ENCODE measurements around the gene RALBP1. TPM values are rescaled to one million over a fixed set of nuclear protein-coding genes. Genes with fewer than 3 reads are reported as not detected.

Gene RALBP1
- total and polyA plus RNA-seq, 9 of the 15 experiments (the other 6 are each of a cell fraction or from before 2014, with no cell fraction given) = 10.9 to 70.0 (median 61.3) TPM

DNA sequence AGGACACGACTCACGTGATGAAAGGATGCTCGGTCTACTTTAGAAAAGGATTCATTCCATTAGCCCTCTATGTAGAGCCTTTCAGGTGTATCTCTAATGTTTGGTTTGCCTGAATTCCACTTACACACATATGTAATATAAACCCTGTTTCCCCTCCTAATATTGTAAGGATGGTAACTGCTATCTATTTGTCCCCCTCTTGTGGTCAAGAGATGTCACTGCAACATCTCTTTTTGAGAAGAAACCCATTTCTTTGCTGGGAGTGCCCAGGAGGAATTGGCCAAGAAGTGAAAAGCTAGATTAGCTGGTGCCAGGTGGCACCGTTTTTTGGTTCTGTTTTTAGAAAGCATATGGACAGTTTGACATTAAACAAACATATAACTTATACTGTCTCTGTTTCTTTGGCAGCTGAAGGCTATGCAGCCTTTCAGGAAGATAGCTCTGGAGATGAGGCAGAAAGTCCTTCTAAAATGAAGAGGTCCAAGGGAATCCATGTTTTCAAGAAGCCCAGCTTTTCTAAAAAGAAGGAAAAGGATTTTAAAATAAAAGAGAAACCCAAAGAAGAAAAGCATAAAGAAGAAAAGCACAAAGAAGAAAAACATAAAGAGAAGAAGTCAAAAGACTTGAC, 41.2 kb downstream of the RALBP1 start:
- intact Hi-C loops (cut with micrococcal nuclease) (loop anchor here (1.0 to 10.0 kb wide), 4 partner anchors 124 to 444 kb away; no protein-coding TSS in a partner anchor), in situ Hi-C loops (cut with MboI) (loop anchor here (25.0 kb wide), 1 partner anchor 854 kb away; no protein-coding TSS in a partner anchor)
- no peak overlapping the region for H3K9ac ChIP-seq (ENCODE audit: insufficient read depth in 1 of 2, low read depth in 2 of 2, low read length in 2 of 2)
- no peak overlapping the region for H3K27ac ChIP-seq (ENCODE audit: extremely low read depth, low read depth, low read length)
- CTCF ChIA-PET (ENCODE audit: low intra/inter-chr PET ratio) = interaction anchor here (0.6 to 0.7 kb wide), 2 partner anchors 862 to 907 kb away, joined by 3 read pairs; partner anchors contain the start of gene RAB12
- H3K9me1 ChIP-seq (ENCODE audit: control insufficient read depth, insufficient read depth, low read length) = no peaks in the 10 kb centered on the region
- WGBS (ENCODE audit: insufficient coverage, low coverage, missing lambda C conversion rate) = 49% methylated on average over 4 of the region's 4 CpGs
- peak; percentile 47 to 57 (median 54) for DNase-seq (ENCODE audit: extremely low read depth in 1 of 4, low spot score in 3 of 4)
- peak; percentile 86 for ATAC-seq
- H3K4me1 ChIP-seq (replicated peaks in 1 of 2; ENCODE audit: control insufficient read depth in 2 of 2, insufficient read depth in 2 of 2, low read length in 2 of 2) = no peaks in the 10 kb centered on the region
- peak; percentile 74 for FAIRE-seq
- H3K4me2 ChIP-seq (ENCODE audit: insufficient read depth, low read length) = no peak overlapping the region
- no peak overlapping the region for H2AFZ ChIP-seq (ENCODE audit: low read depth, low read length)
- H4K20me1 ChIP-seq (replicated peaks; ENCODE audit: control insufficient read depth, insufficient read depth, low read length) = no peaks in the 10 kb centered on the region
- no peak overlapping the region for H3K4me3 ChIP-seq
- H3K36me3 ChIP-seq (ENCODE audit: control insufficient read depth, insufficient read depth, low read length) = peaks cover 58% of the 10 kb centered on the region
- POLR2A ChIA-PET = interaction anchor here (0.5 to 1.1 kb wide), 3 partner anchors 21 to 149 kb away, joined by 3 read pairs; no protein-coding TSS in a partner anchor
- no TSS peak for BruUV-seq (replicated peaks)
- H3K79me2 ChIP-seq (ENCODE audit: control insufficient read depth, insufficient read depth, low read length) = peaks cover 29% of the 10 kb centered on the region; the same call in 2 of the 3 replicates
- H3K27me3 ChIP-seq (ENCODE audit: control insufficient read depth in 2 of 2, insufficient read depth in 2 of 2, low read length in 2 of 2) = no peaks in the 10 kb centered on the region
- H3K9me3 ChIP-seq (replicated peaks; ENCODE audit: control insufficient read depth, insufficient read depth, low read depth, low read length) = no peaks in the 10 kb centered on the region
- 0 out of 2 replicates have a peak, but pooled peaks have one; percentile 21 for TF ChIP-seq GABPB1 (CRISPR knock-in tag; IDR thresholded peaks at IDR 0.05)
- no peak for TF ChIP-seq DPF2 (IDR thresholded peaks at IDR 0.05)
- no peak for TF ChIP-seq ZBTB1 (CRISPR knock-in tag; IDR thresholded peaks at IDR 0.05; ENCODE audit: borderline replicate concordance, low read depth)
- TF ChIP-seq, protein P1, sequence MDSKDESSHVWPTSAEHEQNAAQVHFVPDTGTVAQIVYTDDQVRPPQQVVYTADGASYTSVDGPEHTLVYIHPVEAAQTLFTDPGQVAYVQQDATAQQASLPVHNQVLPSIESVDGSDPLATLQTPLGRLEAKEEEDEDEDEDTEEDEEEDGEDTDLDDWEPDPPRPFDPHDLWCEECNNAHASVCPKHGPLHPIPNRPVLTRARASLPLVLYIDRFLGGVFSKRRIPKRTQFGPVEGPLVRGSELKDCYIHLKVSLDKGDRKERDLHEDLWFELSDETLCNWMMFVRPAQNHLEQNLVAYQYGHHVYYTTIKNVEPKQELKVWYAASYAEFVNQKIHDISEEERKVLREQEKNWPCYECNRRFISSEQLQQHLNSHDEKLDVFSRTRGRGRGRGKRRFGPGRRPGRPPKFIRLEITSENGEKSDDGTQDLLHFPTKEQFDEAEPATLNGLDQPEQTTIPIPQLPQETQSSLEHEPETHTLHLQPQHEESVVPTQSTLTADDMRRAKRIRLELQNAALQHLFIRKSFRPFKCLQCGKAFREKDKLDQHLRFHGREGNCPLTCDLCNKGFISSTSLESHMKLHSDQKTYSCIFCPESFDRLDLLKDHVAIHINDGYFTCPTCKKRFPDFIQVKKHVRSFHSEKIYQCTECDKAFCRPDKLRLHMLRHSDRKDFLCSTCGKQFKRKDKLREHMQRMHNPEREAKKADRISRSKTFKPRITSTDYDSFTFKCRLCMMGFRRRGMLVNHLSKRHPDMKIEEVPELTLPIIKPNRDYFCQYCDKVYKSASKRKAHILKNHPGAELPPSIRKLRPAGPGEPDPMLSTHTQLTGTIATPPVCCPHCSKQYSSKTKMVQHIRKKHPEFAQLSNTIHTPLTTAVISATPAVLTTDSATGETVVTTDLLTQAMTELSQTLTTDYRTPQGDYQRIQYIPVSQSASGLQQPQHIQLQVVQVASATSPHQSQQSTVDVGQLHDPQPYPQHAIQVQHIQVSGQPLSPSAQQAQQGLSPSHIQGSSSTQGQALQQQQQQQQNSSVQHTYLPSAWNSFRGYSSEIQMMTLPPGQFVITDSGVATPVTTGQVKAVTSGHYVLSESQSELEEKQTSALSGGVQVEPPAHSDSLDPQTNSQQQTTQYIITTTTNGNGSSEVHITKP (IDR thresholded peaks at IDR 0.05; ENCODE audit: partially characterized antibody) = peak; percentile 90
- TF ChIP-seq, protein P2, sequence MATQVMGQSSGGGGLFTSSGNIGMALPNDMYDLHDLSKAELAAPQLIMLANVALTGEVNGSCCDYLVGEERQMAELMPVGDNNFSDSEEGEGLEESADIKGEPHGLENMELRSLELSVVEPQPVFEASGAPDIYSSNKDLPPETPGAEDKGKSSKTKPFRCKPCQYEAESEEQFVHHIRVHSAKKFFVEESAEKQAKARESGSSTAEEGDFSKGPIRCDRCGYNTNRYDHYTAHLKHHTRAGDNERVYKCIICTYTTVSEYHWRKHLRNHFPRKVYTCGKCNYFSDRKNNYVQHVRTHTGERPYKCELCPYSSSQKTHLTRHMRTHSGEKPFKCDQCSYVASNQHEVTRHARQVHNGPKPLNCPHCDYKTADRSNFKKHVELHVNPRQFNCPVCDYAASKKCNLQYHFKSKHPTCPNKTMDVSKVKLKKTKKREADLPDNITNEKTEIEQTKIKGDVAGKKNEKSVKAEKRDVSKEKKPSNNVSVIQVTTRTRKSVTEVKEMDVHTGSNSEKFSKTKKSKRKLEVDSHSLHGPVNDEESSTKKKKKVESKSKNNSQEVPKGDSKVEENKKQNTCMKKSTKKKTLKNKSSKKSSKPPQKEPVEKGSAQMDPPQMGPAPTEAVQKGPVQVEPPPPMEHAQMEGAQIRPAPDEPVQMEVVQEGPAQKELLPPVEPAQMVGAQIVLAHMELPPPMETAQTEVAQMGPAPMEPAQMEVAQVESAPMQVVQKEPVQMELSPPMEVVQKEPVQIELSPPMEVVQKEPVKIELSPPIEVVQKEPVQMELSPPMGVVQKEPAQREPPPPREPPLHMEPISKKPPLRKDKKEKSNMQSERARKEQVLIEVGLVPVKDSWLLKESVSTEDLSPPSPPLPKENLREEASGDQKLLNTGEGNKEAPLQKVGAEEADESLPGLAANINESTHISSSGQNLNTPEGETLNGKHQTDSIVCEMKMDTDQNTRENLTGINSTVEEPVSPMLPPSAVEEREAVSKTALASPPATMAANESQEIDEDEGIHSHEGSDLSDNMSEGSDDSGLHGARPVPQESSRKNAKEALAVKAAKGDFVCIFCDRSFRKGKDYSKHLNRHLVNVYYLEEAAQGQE (IDR thresholded peaks at IDR 0.05; ENCODE audit: borderline replicate concordance) = peak; percentile 85
- TF ChIP-seq, protein P2 (CRISPR knock-in tag; IDR thresholded peaks at IDR 0.05; ENCODE audit: low read depth) = no peak

Data from K562 (cell line).